B cell (primary cell): ENCODE measurements around the gene ALDH1A1. TPM values are rescaled to one million over a fixed set of nuclear protein-coding genes. Genes with fewer than 3 reads are reported as not detected.

Experiments used
- ATAC-seq: fragments of 200-7000 bp; cut with Tn5 transposase; one replicate; pipeline ENCODE4 v1.10.0; 2021; ENCODE audit warnings: low read depth, mild to moderate bottlenecking, moderate number of reproducible peaks, moderate library complexity
- CTCF ChIA-PET: fragments of 350-600 bp; sonication (Branson Sonifier 250); formaldehyde crosslinking; loops from one replicate; lab custom pipeline; 2021; ENCODE audit warnings: antibody characterized with exemption, inconsistent platforms; lab: Charles Lee
- POLR2A ChIA-PET: fragments of 350-600 bp; sonication (Branson Sonifier 250); formaldehyde crosslinking; loops from one replicate; lab custom pipeline; 2021; ENCODE audit warnings: antibody characterized with exemption; lab: Charles Lee
- DNase-seq: peaks from one replicate; pipeline ENCODE4 v3.0.0; 2013
- H2AFZ ChIP-seq: 2 replicates; pipeline ENCODE4 v1.6.1; 2012; ENCODE audit warnings: mild to moderate bottlenecking, low read depth, low read length; ENCODE audit not compliant: insufficient read depth, poor library complexity, severe bottlenecking
- H3K27ac ChIP-seq, 2 donors: 1 replicate in 1 of 2; 2 replicates in 1 of 2; pipeline ENCODE4 v1.5.1; 2012 to 2013; ENCODE audit warnings: low read length in 2 of 2, mild to moderate bottlenecking in 2 of 2, moderate library complexity in 1 of 2
- H3K27me3 ChIP-seq, 4 experiments: fragments of 200-600 bp in 1 of 4; sonication (generic) in 1 of 4; replicated peaks in 1 of 4; 1 replicate in 2 of 4; 2 replicates in 2 of 4; pipeline versions ENCODE4 v1.6.1 to v1.7.0; 2013 to 2016; ENCODE audit warnings: low read length in 3 of 4, mild to moderate bottlenecking in 2 of 4, mixed read lengths in 1 of 4, moderate library complexity in 1 of 4; ENCODE audit not compliant: insufficient read depth in 4 of 4, control insufficient read depth in 3 of 4; ENCODE audit errors: control extremely low read depth in 1 of 4
- H3K36me3 ChIP-seq, 2 experiments: replicated peaks in 1 of 2; 1 replicate in 1 of 2; 2 replicates in 1 of 2; pipeline versions ENCODE4 v1.6.1 to v1.7.1; 2013; ENCODE audit warnings: low read length in 1 of 2; ENCODE audit not compliant: insufficient read depth in 2 of 2, control insufficient read depth in 1 of 2; ENCODE audit errors: control extremely low read depth in 1 of 2, extremely low read depth in 1 of 2
- H3K4me1 ChIP-seq, 2 donors: fragments of 200-600 bp in 1 of 2; sonication (generic) in 1 of 2; 1 replicate in 1 of 2; 2 replicates in 1 of 2; pipeline versions ENCODE4 v1.5.1 to v1.6.1; 2013 to 2017; ENCODE audit warnings: low read length in 2 of 2; ENCODE audit not compliant: control insufficient read depth in 2 of 2, insufficient read depth in 2 of 2
- H3K4me2 ChIP-seq: replicated peaks from 2 replicates; pipeline ENCODE3; 2012; ENCODE audit warnings: mild to moderate bottlenecking, low read depth, low read length; ENCODE audit not compliant: poor library complexity, severe bottlenecking
- H3K4me3 ChIP-seq, 5 experiments: fragments of 200-600 bp in 1 of 5; sonication (generic) in 1 of 5; 1 replicate in 3 of 5; 2 replicates in 2 of 5; pipeline versions ENCODE4 v1.5.1 to v1.7.0; 2011 to 2016; ENCODE audit warnings: low read length in 4 of 5, mild to moderate bottlenecking in 4 of 5, low read depth in 2 of 5, control low read depth in 1 of 5, moderate library complexity in 1 of 5; ENCODE audit not compliant: insufficient read depth in 1 of 5; ENCODE audit errors: control extremely low read depth in 1 of 5, extremely low read depth in 1 of 5
- H3K79me2 ChIP-seq: fragments of 200-600 bp; sonication (generic); one replicate; pipeline ENCODE4 v1.6.0; 2016; ENCODE audit warnings: low read length; ENCODE audit not compliant: control insufficient read depth, insufficient read depth
- H3K9ac ChIP-seq: fragments of 200-600 bp; sonication (generic); 2 replicates; pipeline ENCODE4 v1.6.1; 2017; ENCODE audit warnings: mild to moderate bottlenecking, low read length, moderate library complexity
- H3K9me3 ChIP-seq, 3 donors: one replicate each; pipeline versions ENCODE4 v1.6.1 to v1.7.1; 2013; ENCODE audit warnings: low read length in 2 of 3; ENCODE audit not compliant: control insufficient read depth in 2 of 3, insufficient read depth in 1 of 3; ENCODE audit errors: control extremely low read depth in 1 of 3
- H4K20me1 ChIP-seq: 2 replicates; pipeline ENCODE4 v1.6.0; 2012; ENCODE audit warnings: mild to moderate bottlenecking, low read length; ENCODE audit not compliant: insufficient read depth, control insufficient read depth, poor library complexity, severe bottlenecking
- H3K27ac Mint-ChIP-seq: one replicate; pipeline ENCODE4 v1.8.0; 2021; ENCODE audit warnings: mixed read lengths
- H3K27me3 Mint-ChIP-seq: one replicate; pipeline ENCODE4 v1.8.0; 2021; ENCODE audit warnings: mixed read lengths
- H3K4me1 Mint-ChIP-seq: one replicate; pipeline ENCODE4 v1.8.0; 2021; ENCODE audit warnings: mixed read lengths
- H3K4me3 Mint-ChIP-seq: one replicate; pipeline ENCODE4 v1.8.0; 2021; ENCODE audit warnings: mixed read lengths
- H3K9me3 Mint-ChIP-seq: one replicate; pipeline ENCODE4 v1.8.0; 2022; ENCODE audit warnings: mixed read lengths; ENCODE audit not compliant: insufficient read depth
- EZH2 ChIP-seq: IDR thresholded peaks from 2 replicates; pipeline ENCODE4 v1.6.1; 2012; ENCODE audit warnings: borderline replicate concordance, low read depth, mild to moderate bottlenecking, moderate library complexity, low read length; ENCODE audit not compliant: insufficient read depth, poor library complexity, severe bottlenecking
- WGBS: methylation state at CpG from one replicate; pipeline ENCODE4 v1.1.5; 2013; ENCODE audit warnings: missing lambda C conversion rate; ENCODE audit not compliant: insufficient coverage; 5-methylcytosine and 5-hydroxymethylcytosine counted together
- intact Hi-C: fragments of 100-400 bp; cut with micrococcal nuclease; formaldehyde crosslinking; loops from one replicate; pipeline ENCODE4 v1.10.0; 2022
- polyA plus RNA-seq: library from polyadenylated mRNA; depleted of rRNA; stranded (reverse); fragments of >200 nt; gene quantifications from 2 replicates; pipeline ENCODE4 v1.2.3, GENCODE V29; 2012
- total RNA-seq, 2 donors: library from RNA; stranded (reverse); fragments of 120-200 nt in 1 of 2; gene quantifications; 1 replicate in 1 of 2; 2 replicates in 1 of 2; pipeline versions ENCODE4 v1.2.3 to v1.2.4, GENCODE V29; 2013 to 2022
- TF ChIP-seq, protein P1 (sequence below): fragments of 200-600 bp; IDR thresholded peaks from one replicate; pipeline ENCODE4 v1.8.0; 2022; ENCODE audit warnings: antibody characterized with exemption, mild to moderate bottlenecking

The ALDH1A1 gene
- total and polyA plus RNA-seq, 2 donors (not counting 1 experiment from before 2014, with no cell fraction given), result 0.43 TPM; not detected in 1

DNA sequence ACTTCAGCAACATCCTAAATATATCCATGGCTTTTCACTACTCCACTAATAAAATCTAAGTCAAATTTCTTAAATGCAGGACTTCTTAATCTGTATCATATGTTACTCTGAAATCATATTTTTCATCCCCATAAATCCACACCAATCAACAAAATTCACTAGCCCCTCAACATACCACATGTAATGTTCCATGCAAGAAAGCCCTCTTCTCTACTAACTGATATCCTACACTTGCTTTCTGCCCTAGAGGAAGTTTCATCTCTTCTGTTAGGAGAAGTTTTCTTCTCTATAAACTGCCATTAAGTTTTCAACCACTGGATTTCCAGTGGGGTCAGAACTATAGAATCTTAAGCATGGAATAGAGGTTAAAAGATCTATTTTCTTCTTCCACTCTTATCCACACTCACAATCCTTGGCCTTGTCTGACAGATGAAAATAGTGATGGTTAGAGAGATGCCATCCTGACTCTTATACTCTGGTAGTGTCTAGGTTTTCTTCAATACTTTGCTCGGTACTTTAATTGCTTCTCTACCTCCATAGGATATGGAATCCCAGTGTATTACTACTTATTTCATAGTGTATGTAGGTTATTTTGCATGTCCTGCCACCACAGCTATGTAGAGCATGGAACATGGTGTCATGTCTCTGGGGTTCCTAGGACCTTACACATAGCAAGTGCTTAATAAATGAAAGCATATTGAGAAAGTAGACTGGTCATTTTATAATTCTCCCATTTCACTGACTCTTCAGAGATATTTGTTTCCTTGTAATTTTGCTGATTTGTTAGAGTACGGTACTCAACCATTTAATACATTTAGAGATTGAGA, 48.4 kb downstream of the ALDH1A1 start:
- Mint-ChIP-seq H3K27ac (no peak overlapping the region), H3K4me3 (no peak overlapping the region), H3K27me3 (peaks cover 3% of the 10 kb centered on the region), H3K9me3 (no peaks in the 10 kb centered on the region), H3K4me1 (no peaks in the 10 kb centered on the region)
- H2AFZ ChIP-seq, result no peak overlapping the region
- no peak overlapping the region for H3K9ac ChIP-seq
- whole genome bisulfite sequencing, result no CpG with 5 or more reads among the region's 2 CpGs
- H3K79me2 ChIP-seq, result no peaks in the 10 kb centered on the region
- CTCF ChIA-PET, result no interaction called here
- POLR2A ChIA-PET, result no interaction called here
- no peaks in the 10 kb centered on the region for H3K9me3 ChIP-seq
- intact Hi-C loops, result no loop called here
- no peak for DNase-seq
- no peaks in the 10 kb centered on the region for H3K36me3 ChIP-seq
- no peak for TF ChIP-seq EZH2
- TF ChIP-seq, protein P1, sequence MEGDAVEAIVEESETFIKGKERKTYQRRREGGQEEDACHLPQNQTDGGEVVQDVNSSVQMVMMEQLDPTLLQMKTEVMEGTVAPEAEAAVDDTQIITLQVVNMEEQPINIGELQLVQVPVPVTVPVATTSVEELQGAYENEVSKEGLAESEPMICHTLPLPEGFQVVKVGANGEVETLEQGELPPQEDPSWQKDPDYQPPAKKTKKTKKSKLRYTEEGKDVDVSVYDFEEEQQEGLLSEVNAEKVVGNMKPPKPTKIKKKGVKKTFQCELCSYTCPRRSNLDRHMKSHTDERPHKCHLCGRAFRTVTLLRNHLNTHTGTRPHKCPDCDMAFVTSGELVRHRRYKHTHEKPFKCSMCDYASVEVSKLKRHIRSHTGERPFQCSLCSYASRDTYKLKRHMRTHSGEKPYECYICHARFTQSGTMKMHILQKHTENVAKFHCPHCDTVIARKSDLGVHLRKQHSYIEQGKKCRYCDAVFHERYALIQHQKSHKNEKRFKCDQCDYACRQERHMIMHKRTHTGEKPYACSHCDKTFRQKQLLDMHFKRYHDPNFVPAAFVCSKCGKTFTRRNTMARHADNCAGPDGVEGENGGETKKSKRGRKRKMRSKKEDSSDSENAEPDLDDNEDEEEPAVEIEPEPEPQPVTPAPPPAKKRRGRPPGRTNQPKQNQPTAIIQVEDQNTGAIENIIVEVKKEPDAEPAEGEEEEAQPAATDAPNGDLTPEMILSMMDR, result no peak
- no peaks in the 10 kb centered on the region for H4K20me1 ChIP-seq
- H3K4me3 ChIP-seq, result no peak overlapping the region
- H3K4me1 ChIP-seq, result no peaks in the 10 kb centered on the region
- no peak overlapping the region for H3K27ac ChIP-seq
- no peak overlapping the region for H3K4me2 ChIP-seq
- no peak for ATAC-seq
- no peaks in the 10 kb centered on the region for H3K27me3 ChIP-seq

DNA sequence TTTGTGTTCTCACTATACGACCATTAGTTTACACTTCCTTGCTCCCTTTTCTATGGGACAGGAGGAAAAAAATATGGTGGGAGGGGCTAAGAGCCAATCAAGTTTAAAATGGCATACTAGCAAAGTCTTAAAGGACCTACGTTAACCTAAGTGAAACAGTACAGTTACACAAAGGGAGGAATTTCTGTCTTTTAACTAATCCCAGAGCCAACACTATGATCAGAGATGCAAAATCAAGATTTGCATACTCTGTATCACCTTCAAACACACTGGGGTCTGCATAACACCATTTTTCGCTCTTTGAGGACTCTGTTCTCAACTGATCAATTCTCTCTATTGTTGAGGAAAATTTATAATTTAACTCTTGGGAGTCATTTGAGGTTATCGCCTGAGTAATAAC, 49.8 kb downstream of the ALDH1A1 start:
- ATAC-seq, result no peak
- Histone ChIP-seq H3K4me2 (no peak overlapping the region), H3K27me3 (no peaks in the 10 kb centered on the region), H3K9me3 (no peaks in the 10 kb centered on the region), H3K9ac (no peak overlapping the region), H3K36me3 (no peaks in the 10 kb centered on the region), H3K4me1 (no peaks in the 10 kb centered on the region), H3K4me3 (no peak overlapping the region), H3K27ac (no peak overlapping the region), H4K20me1 (no peaks in the 10 kb centered on the region), H3K79me2 (no peaks in the 10 kb centered on the region), H2AFZ (no peak overlapping the region)
- Mint-ChIP-seq H3K27ac (no peak overlapping the region), H3K4me1 (no peaks in the 10 kb centered on the region), H3K9me3 (no peaks in the 10 kb centered on the region), H3K4me3 (no peak overlapping the region), H3K27me3 (no peaks in the 10 kb centered on the region)
- CTCF ChIA-PET, result no interaction called here
- POLR2A ChIA-PET, result no interaction called here
- 89% methylated on average over 1 of the region's 4 CpGs for WGBS
- intact Hi-C loops, result no loop called here
- TF ChIP-seq, protein P1, result no peak
- no peak for TF ChIP-seq EZH2
- DNase-seq, result no peak
